ENCODE measurements around the gene MAP3K12. TPM values are rescaled to one million over a fixed set of nuclear protein-coding genes. Genes with fewer than 3 reads are reported as not detected.

The MAP3K12 gene
- total and polyA plus RNA-seq, 2 of the 8 experiments (the other 6 are each of a cell fraction or from before 2014, with no cell fraction given): 23.4 to 42.7 TPM

- Histone ChIP-seq H4K8ac (ENCODE audit: extremely low read depth, insufficient read depth, low read length) (no peak overlapping the region), H2BK12ac (ENCODE audit: low read depth, low read length) (no peak overlapping the region), H2AK5ac (ENCODE audit: low read depth, low read length) (no peak overlapping the region), H3K4ac (replicated peaks; ENCODE audit: insufficient read length, low read depth, low read length) (no peak overlapping the region), H2BK5ac (ENCODE audit: low read depth, low read length) (no peak overlapping the region), H3K27me3 (replicated peaks in 1 of 4; ENCODE audit: control insufficient read depth in 3 of 4, extremely low read depth in 1 of 4, insufficient read depth in 3 of 4, low read length in 3 of 4) (no peaks in the 10 kb centered on the region), H3K27ac (ENCODE audit: low read depth, low read length) (no peak overlapping the region), H3K4me2 (ENCODE audit: insufficient read depth in 1 of 2, low read depth in 2 of 2, low read length in 2 of 2) (no peak overlapping the region), H2BK20ac (ENCODE audit: low read length) (no peak overlapping the region), H3K9ac (replicated peaks in 1 of 4; ENCODE audit: extremely low read depth in 1 of 4, low read depth in 3 of 4, low read length in 3 of 4) (no peak overlapping the region), H3K36me3 (ENCODE audit: control insufficient read depth in 2 of 4, insufficient read depth in 4 of 4, low read length in 3 of 4) (peaks cover 82 to 100% (median 94%) of the 10 kb centered on the region in 4 experiments), H3K23me2 (ENCODE audit: low read depth, low read length) (no peaks in the 10 kb centered on the region; the same call in 1 of the 2 replicates), H3K79me1 (ENCODE audit: low read depth, low read length) (peaks cover 4% of the 10 kb centered on the region), H3K23ac (ENCODE audit: insufficient read length) (no peak overlapping the region), H4K91ac (replicated peaks; ENCODE audit: insufficient read length, low read length) (no peak overlapping the region), H3K56ac (replicated peaks; ENCODE audit: insufficient read length, low read depth, low read length) (no peak overlapping the region), H4K20me1 (replicated peaks in 1 of 2; ENCODE audit: control insufficient read depth in 1 of 2, insufficient read depth in 2 of 2, low read length in 2 of 2) (peaks cover 35 to 49% of the 10 kb centered on the region in 2 experiments), H4K5ac (ENCODE audit: insufficient read length, low read depth, low read length) (no peak overlapping the region), H3K4me3 (ENCODE audit: extremely low read depth in 1 of 4, insufficient read depth in 2 of 4, low read depth in 3 of 4, low read length in 4 of 4) (no peak overlapping the region), H3K79me2 (ENCODE audit: control insufficient read depth in 1 of 2, insufficient read depth in 2 of 2, low read length in 2 of 2) (peaks cover 8 to 88% of the 10 kb centered on the region in 2 experiments), H2BK15ac (ENCODE audit: low read length) (no peak overlapping the region), H3K18ac (ENCODE audit: extremely low read depth, low read length) (no peak overlapping the region), H3K9me3 (ENCODE audit: insufficient read depth in 2 of 2, low read depth in 1 of 2, low read length in 1 of 2) (no peaks in the 10 kb centered on the region), H2AFZ (ENCODE audit: low read length) (no peak overlapping the region), H3K4me1 (replicated peaks in 1 of 4; ENCODE audit: control insufficient read depth in 3 of 4, insufficient read depth in 4 of 4, low read length in 3 of 4) (peaks cover 0 to 10% (median under 1%) of the 10 kb centered on the region in 4 experiments; a peak in 3 of 7 replicates), H2BK120ac (replicated peaks; ENCODE audit: low read depth, low read length) (no peak overlapping the region), H3K14ac (ENCODE audit: insufficient read length) (no peak overlapping the region)
- ChIA-PET CTCF (ENCODE audit: partially characterized antibody) (interaction anchor here (0.9 to 6.4 kb wide), 3 partner anchors 14 to 45 kb away, joined by 5 to 57 read pairs (median 6); no protein-coding TSS in a partner anchor), POLR2A (ENCODE audit: partially characterized antibody) (interaction anchor here (1.6 to 67.0 kb wide), 4 partner anchors 7 to 139 kb away, joined by 3 to 3397 read pairs (median 1702); partner anchors contain the start of genes AAAS, MAP3K12, NPFF and PCBP2)
- DNase-seq (ENCODE audit: low read depth in 1 of 2, low spot score in 2 of 2) (no peak), FAIRE-seq (no peak)
- TF ChIP-seq TEAD4 (IDR thresholded peaks at IDR 0.05; ENCODE audit: low read depth, low read length) (no peak), TBP (IDR thresholded peaks at IDR 0.05; ENCODE audit: low read depth, low read length) (no peak), BCL11A (IDR thresholded peaks at IDR 0.05; ENCODE audit: low read depth in 2 of 2, low read length in 2 of 2) (no peak), CBX8 (IDR thresholded peaks at IDR 0.05; ENCODE audit: borderline replicate concordance, low read depth, low read length) (no peak), E2F6 (IDR thresholded peaks at IDR 0.05) (no peak), POLR2AphosphoS5 (IDR thresholded peaks at IDR 0.05; ENCODE audit: low read depth, low read length) (peak; percentile 61; the same call in 1 of the 2 replicates)
- 85% methylated on average over 3 of the region's 3 CpGs; no CpG with 5 or more reads in 1 of the 2 experiments for WGBS, 2 experiments (ENCODE audit: extremely low coverage in 1 of 2, insufficient coverage in 1 of 2, insufficient read length in 1 of 2, insufficient replicate concordance in 2 of 2, low coverage in 1 of 2, low lambda C conversion rate in 2 of 2, missing lambda C conversion rate in 1 of 2)
These were observed 38.2 kb downstream of the MAP3K12 start for GRCh38 chr12:53461059-53461458.
